ENCODE data around the gene CCNT1. TPM values are rescaled to one million over a fixed set of nuclear protein-coding genes. Genes with fewer than 3 reads are reported as not detected.
"Not testable (repeated sequence)": the region's sequence is repeated elsewhere in the genome, so short reads cannot be mapped to it uniquely, and the experiment has no call there.

Gene CCNT1
- total RNA-seq, 1 donor from 2014 or later: 28.9 TPM

DNA sequence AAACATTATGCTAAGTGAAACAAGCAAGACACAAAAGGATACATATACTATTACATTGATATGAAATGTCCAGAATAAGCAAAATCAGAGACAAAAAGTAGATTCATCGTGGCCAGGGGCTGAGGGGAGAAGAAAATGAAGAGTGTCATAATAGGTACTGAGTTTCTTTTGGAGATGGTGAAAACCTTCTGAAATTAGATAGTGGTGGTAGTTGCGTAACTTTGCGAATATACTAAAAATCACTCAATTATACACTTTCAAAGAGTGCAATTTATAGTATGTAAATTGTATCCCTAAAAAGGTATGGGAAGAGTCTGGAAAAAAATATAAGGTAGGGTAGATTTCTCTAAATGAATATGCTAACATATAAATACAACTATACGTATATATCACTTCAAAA is 56.6 kb downstream of the CCNT1 start:
- H3K36me3 Mint-ChIP-seq (ENCODE audit: low read depth): peaks cover 24% of the 10 kb centered on the region

DNA sequence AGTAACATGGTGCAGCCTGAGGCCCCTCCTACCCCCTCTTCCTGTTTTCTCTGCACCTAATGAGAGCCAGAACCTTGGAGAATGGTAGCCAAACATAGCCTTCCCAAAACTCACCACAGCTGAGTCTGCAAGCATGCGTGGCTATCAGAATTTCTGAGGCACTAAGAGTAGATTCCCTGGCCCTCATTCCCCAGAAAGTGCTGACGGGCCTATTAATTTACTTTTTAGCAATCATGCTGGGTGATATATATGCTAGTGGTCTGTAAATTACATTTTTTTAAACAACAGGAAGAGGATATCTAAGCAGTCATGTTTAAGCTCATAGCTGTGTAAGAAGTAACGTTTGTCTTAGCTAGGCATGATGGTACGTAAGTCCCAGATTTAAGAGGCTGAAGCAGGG is 64.8 kb downstream of the CCNT1 start:
- Mint-ChIP-seq H3K27me3 (ENCODE audit: low read depth) (no peaks in the 10 kb centered on the region), H3K9me3 (ENCODE audit: low read depth) (no peaks in the 10 kb centered on the region), H3K4me3 (ENCODE audit: unreplicated experiment) (no peak overlapping the region), H3K27ac (ENCODE audit: unreplicated experiment) (no peak overlapping the region), H3K4me1 (ENCODE audit: low read depth) (no peaks in the 10 kb centered on the region), H3K36me3 (ENCODE audit: low read depth) (peaks cover 23% of the 10 kb centered on the region)
- TF ChIP-seq, protein P1, sequence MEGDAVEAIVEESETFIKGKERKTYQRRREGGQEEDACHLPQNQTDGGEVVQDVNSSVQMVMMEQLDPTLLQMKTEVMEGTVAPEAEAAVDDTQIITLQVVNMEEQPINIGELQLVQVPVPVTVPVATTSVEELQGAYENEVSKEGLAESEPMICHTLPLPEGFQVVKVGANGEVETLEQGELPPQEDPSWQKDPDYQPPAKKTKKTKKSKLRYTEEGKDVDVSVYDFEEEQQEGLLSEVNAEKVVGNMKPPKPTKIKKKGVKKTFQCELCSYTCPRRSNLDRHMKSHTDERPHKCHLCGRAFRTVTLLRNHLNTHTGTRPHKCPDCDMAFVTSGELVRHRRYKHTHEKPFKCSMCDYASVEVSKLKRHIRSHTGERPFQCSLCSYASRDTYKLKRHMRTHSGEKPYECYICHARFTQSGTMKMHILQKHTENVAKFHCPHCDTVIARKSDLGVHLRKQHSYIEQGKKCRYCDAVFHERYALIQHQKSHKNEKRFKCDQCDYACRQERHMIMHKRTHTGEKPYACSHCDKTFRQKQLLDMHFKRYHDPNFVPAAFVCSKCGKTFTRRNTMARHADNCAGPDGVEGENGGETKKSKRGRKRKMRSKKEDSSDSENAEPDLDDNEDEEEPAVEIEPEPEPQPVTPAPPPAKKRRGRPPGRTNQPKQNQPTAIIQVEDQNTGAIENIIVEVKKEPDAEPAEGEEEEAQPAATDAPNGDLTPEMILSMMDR (IDR thresholded peaks at IDR 0.05): no peak
- DNase-seq (ENCODE audit: low spot score): no peak

More for the DNA sequence above, 56.6 kb downstream of the CCNT1 start:
- H3K4me1 Mint-ChIP-seq (ENCODE audit: low read depth): no peaks in the 10 kb centered on the region
- no peaks in the 10 kb centered on the region for H3K27me3 Mint-ChIP-seq (ENCODE audit: low read depth)
- H3K9me3 Mint-ChIP-seq (ENCODE audit: low read depth): no peaks in the 10 kb centered on the region
- TF ChIP-seq, protein P1 (IDR thresholded peaks at IDR 0.05): no peak
- DNase-seq (ENCODE audit: low spot score): no peak
- H3K27ac Mint-ChIP-seq (ENCODE audit: unreplicated experiment): no peak overlapping the region
- no peak overlapping the region for H3K4me3 Mint-ChIP-seq (ENCODE audit: unreplicated experiment)

DNA sequence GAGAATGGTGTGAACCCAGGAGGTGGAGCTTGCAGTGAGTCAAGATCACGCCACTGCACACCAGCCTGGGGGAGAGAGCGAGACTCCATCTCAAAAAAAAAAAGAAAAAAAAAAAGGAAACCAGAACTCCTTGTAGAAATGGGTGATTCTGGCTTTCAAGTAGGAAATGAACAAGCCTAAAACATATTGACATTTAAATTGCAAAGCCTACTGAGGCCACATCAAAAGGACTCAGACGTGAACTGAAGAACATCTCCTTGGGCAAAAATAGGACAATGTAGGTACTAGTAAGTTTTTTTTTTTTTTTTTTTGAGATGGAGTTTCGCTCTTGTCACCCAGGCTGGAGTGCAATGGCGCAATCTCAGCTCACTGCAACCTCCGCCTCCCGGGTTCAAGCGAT is 71.2 kb downstream of the CCNT1 start:
- H3K36me3 Mint-ChIP-seq (ENCODE audit: low read depth): peaks cover 25% of the 10 kb centered on the region
- DNase-seq (ENCODE audit: low spot score); H3K4me1 Mint-ChIP-seq (ENCODE audit: low read depth); H3K4me3 Mint-ChIP-seq (ENCODE audit: unreplicated experiment); H3K27ac Mint-ChIP-seq (ENCODE audit: unreplicated experiment); H3K9me3 Mint-ChIP-seq (ENCODE audit: low read depth); H3K27me3 Mint-ChIP-seq (ENCODE audit: low read depth): not testable (repeated sequence)

DNA sequence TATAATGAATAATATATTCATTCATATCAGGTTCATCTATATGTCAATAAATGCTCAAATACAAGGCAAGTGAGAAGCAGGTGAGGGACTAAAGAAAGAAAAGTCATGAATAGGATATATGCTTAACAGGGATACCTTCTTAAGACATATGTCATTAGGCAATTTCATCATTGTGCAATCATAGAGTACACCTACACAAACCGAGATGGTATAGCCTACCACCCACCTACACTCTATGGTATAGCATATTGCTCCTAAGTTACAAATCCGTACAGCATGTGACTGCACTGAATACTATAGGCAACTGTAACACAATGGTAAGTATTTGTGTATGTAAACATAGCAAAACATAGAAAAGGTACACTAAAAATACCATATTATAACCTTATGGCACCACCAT is 73.5 kb downstream of the CCNT1 start:
- Mint-ChIP-seq H3K9me3 (ENCODE audit: low read depth) (peaks cover 3% of the 10 kb centered on the region), H3K27ac (ENCODE audit: unreplicated experiment) (no peak overlapping the region), H3K27me3 (ENCODE audit: low read depth) (no peaks in the 10 kb centered on the region), H3K4me3 (ENCODE audit: unreplicated experiment) (no peak overlapping the region), H3K4me1 (ENCODE audit: low read depth) (no peaks in the 10 kb centered on the region), H3K36me3 (ENCODE audit: low read depth) (peaks cover 24% of the 10 kb centered on the region)
- TF ChIP-seq, protein P1 (IDR thresholded peaks at IDR 0.05): no peak
- DNase-seq (ENCODE audit: low spot score): no peak

DNA sequence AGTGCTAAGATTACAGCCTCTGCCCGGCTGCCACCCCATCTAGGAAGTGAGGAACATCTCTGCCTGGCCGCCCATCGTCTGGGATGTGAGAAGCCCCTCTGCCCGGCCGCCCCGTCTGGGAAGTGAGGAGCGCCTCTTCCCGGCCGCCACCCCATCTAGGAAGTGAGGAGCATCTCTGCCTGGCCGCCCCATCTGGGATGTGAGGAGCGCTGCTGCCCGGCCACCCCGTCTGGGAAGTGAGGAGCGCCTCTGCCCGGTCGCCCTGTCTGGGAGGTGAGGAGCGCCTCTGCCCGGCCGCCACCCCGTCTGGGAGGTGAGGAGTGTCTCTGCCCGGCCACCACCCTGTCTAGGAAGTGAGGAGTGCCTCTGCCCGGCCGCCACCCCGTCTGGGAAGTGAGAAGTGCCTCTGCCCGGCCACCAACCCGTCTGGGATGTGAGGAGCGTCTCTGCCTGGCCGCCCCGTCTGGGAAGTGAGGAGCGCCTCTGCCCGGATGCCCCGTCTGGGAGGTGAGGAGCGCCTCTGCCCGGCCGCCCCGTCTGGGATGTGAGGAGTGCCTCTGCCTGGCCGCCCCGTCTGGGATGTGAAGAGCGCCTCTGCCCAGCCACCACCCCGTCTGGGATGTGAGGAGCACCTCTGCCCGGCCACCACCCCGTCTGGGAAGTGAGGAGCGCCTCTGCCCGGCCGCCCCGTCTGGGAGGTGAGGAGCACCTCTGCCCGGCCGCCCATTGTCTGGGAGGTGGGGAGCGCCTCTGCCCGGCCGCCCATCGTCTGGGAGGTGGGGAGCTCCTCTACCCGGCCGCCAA is 74.6 kb downstream of the CCNT1 start:
- H3K4me3 Mint-ChIP-seq (ENCODE audit: unreplicated experiment); DNase-seq (ENCODE audit: low spot score); H3K9me3 Mint-ChIP-seq (ENCODE audit: low read depth); H3K27ac Mint-ChIP-seq (ENCODE audit: unreplicated experiment); H3K27me3 Mint-ChIP-seq (ENCODE audit: low read depth); H3K4me1 Mint-ChIP-seq (ENCODE audit: low read depth): not testable (repeated sequence)
- peaks cover 24% of the 10 kb centered on the region for H3K36me3 Mint-ChIP-seq (ENCODE audit: low read depth)

DNA sequence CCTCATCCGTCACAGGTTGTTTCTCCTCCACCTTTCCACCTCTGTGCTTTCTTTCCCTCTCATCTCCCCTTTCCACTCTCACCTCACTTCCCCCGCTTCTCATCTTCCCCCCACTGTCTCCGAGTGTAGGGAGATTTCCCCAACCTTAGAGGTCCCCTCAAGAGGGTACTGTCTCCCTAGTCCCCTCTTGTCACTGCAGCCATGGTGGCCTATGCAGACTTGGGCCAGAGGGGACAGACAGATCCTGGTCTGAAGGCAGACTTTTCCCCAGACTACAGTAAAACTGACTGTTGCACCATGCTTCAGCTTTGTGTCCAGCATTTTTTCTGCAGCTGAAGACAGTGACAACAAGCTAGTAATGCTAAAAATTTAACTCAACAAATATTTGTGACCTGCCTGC is 75.7 kb downstream of the CCNT1 start:
- no peak overlapping the region for H3K27ac Mint-ChIP-seq (ENCODE audit: unreplicated experiment)
- H3K36me3 Mint-ChIP-seq (ENCODE audit: low read depth): peaks cover 21% of the 10 kb centered on the region
- H3K9me3 Mint-ChIP-seq (ENCODE audit: low read depth): peaks cover 3% of the 10 kb centered on the region
- H3K27me3 Mint-ChIP-seq (ENCODE audit: low read depth): no peaks in the 10 kb centered on the region
- no peak for DNase-seq (ENCODE audit: low spot score)
- TF ChIP-seq, protein P1 (IDR thresholded peaks at IDR 0.05): no peak
- H3K4me3 Mint-ChIP-seq (ENCODE audit: unreplicated experiment): no peak overlapping the region
- H3K4me1 Mint-ChIP-seq (ENCODE audit: low read depth): no peaks in the 10 kb centered on the region

Measured in chondrocyte (in vitro differentiated cells).